SIG-M5 treated with dmso at 0.1 percent for 504 hours (cell line): Measurements from ENCODE around the gene SDK2.

Experiments used
- DNase-seq: peaks from one replicate; lab custom pipeline; 2025; ENCODE audit not compliant: unreplicated experiment; lab: John Stamatoyannopoulos, UW

SDK2 gene

DNA sequence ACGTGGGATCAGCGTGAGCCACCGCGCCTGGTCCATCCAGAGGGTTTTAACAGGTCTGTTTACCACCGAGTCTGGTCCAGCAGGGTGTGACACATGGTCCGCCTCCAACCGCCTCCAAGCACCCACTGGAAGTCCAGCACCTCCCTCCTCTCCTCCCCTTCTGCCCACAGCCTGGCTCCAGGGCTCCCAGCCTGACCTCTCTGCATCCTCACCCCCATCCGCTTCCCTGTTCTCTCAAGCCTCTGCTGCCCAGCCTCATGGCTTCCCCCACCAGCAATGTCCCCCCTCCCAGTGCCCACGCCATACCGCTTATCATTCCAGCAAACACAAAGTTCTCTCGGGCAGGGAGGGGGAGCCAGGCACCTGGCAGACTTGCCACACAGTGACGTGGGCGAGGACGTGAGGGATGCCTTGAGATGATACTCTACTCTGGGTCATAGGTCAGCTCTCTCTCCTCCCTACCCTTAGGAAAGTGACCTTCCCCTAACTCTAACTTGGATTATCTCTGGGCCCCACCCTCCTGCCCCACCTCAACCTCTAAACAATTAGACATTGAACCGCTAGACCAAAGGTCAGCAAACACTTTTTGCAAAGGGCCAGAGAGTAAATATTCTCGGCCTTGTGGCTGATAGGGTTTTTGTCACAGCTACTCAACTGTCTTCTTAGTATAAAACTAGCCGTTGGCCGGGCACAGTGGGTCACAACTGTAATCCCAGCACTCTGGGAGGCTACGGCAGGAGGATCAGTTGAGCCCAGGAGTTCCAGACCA is 355.5 kb downstream of the SDK2 start:
- DNase-seq = no peak

- no peak for DNase-seq
These were observed 357.4 kb downstream of the SDK2 start for GRCh38 chr17:73286863-73287296.

DNA sequence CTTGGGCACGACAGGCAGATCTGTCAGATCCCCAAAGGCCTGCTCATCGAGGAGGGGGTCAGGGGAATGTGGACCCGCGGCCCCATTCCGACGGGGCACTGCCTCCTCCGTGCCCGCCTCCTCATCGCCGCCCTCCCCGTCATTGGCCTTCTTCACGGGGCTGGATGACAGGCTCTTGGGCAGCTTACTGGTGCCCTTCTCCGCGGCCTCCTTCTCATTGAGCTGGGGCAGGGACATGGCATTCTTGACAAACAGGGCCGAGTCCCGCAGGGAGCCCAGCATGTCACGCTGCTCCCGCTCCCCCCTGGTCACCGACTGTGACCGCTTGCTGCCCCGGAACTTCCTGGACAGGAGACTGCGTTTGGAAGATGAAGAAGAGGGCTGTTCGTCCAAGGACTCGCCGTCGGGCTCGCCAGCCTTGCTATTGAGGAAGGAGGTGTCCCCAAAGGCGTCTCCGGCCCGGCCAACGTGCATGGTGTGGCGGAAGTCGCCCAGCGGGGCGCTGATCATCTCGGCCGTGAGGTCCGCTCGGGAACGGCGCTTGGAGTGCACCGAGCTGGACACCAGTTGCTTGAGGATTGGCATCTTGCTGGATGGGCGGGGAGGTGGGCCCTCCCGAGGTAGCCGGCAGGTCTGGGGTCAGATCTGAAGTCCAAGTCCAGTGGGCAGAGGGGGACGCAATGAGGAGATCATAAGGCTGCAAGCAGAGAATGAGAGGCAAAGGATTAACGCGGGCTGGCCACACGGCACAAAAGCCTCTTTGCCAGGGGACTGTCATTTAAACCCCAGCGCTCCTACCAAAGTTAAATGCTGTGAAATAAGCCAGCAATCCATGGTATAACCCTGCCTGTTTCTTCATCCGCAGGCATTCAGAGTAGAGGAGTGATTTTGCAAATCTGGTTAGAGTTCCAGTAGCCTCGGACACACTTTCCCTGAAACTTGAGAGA is 358.1 kb downstream of the SDK2 start:
- DNase-seq = no peak

- no peak for DNase-seq
These were observed 358.7 kb downstream of the SDK2 start for GRCh38 chr17:73285603-73285908.

DNA sequence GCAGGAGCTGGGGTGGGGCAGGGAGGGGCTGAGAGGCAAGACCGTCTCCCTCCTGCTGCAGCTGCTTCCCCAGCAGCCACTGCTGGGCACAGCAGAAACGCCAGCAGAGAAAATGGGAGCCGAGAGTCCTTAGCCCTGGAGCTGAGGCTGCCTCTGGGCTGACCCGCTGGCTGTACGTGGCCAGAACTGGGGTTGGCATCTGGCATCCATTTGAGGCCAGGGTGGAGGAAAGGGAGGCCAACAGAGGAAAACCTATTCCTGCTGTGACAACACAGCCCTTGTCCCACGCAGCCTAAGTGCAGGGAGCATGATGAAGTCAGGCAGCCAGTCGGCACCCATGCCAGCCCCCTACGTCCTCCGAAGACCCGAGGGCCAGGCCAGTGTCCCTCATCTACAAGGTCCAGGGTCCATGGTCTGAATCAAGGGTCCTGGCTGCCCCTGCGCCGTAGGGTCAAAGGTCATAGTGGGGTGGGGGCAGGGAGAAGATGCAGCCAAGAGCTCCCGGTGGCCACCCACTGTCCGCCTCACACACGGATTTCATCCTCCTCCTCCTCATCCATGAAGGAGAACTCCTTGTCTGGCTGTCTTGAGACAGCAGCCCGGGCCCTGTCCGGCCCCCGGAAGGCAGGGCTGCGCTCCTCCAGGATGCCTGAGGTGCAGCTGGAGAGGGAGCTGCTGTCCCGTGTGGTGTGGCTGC is 359.2 kb downstream of the SDK2 start:
- no peak for DNase-seq
